B cell (primary cell): Measurements from ENCODE around the gene ADORA2B. TPM values are rescaled to one million over a fixed set of nuclear protein-coding genes. Genes with fewer than 3 reads are reported as not detected.

Source experiments
- ATAC-seq: fragments of 200-7000 bp; cut with Tn5 transposase; one replicate; pipeline ENCODE4 v1.10.0; 2021; ENCODE audit warnings: low read depth, mild to moderate bottlenecking, moderate number of reproducible peaks, moderate library complexity
- CTCF ChIA-PET: fragments of 350-600 bp; sonication (Branson Sonifier 250); formaldehyde crosslinking; loops from one replicate; lab custom pipeline; 2021; ENCODE audit warnings: antibody characterized with exemption, inconsistent platforms; lab: Charles Lee
- POLR2A ChIA-PET: fragments of 350-600 bp; sonication (Branson Sonifier 250); formaldehyde crosslinking; loops from one replicate; lab custom pipeline; 2021; ENCODE audit warnings: antibody characterized with exemption; lab: Charles Lee
- DNase-seq: peaks from one replicate; pipeline ENCODE4 v3.0.0; 2013
- H2AFZ ChIP-seq: 2 replicates; pipeline ENCODE4 v1.6.1; 2012; ENCODE audit warnings: mild to moderate bottlenecking, low read depth, low read length; ENCODE audit not compliant: insufficient read depth, poor library complexity, severe bottlenecking
- H3K27ac ChIP-seq, 2 donors: 1 replicate in 1 of 2; 2 replicates in 1 of 2; pipeline ENCODE4 v1.5.1; 2012 to 2013; ENCODE audit warnings: low read length in 2 of 2, mild to moderate bottlenecking in 2 of 2, moderate library complexity in 1 of 2
- H3K27me3 ChIP-seq, 4 experiments: fragments of 200-600 bp in 1 of 4; sonication (generic) in 1 of 4; replicated peaks in 1 of 4; 1 replicate in 2 of 4; 2 replicates in 2 of 4; pipeline versions ENCODE4 v1.6.1 to v1.7.0; 2013 to 2016; ENCODE audit warnings: low read length in 3 of 4, mild to moderate bottlenecking in 2 of 4, mixed read lengths in 1 of 4, moderate library complexity in 1 of 4; ENCODE audit not compliant: insufficient read depth in 4 of 4, control insufficient read depth in 3 of 4; ENCODE audit errors: control extremely low read depth in 1 of 4
- H3K36me3 ChIP-seq, 2 experiments: replicated peaks in 1 of 2; 1 replicate in 1 of 2; 2 replicates in 1 of 2; pipeline versions ENCODE4 v1.6.1 to v1.7.1; 2013; ENCODE audit warnings: low read length in 1 of 2; ENCODE audit not compliant: insufficient read depth in 2 of 2, control insufficient read depth in 1 of 2; ENCODE audit errors: control extremely low read depth in 1 of 2, extremely low read depth in 1 of 2
- H3K4me1 ChIP-seq, 2 donors: fragments of 200-600 bp in 1 of 2; sonication (generic) in 1 of 2; 1 replicate in 1 of 2; 2 replicates in 1 of 2; pipeline versions ENCODE4 v1.5.1 to v1.6.1; 2013 to 2017; ENCODE audit warnings: low read length in 2 of 2; ENCODE audit not compliant: control insufficient read depth in 2 of 2, insufficient read depth in 2 of 2
- H3K4me2 ChIP-seq: replicated peaks from 2 replicates; pipeline ENCODE3; 2012; ENCODE audit warnings: mild to moderate bottlenecking, low read depth, low read length; ENCODE audit not compliant: poor library complexity, severe bottlenecking
- H3K4me3 ChIP-seq, 5 experiments: fragments of 200-600 bp in 1 of 5; sonication (generic) in 1 of 5; 1 replicate in 3 of 5; 2 replicates in 2 of 5; pipeline versions ENCODE4 v1.5.1 to v1.7.0; 2011 to 2016; ENCODE audit warnings: low read length in 4 of 5, mild to moderate bottlenecking in 4 of 5, low read depth in 2 of 5, control low read depth in 1 of 5, moderate library complexity in 1 of 5; ENCODE audit not compliant: insufficient read depth in 1 of 5; ENCODE audit errors: control extremely low read depth in 1 of 5, extremely low read depth in 1 of 5
- H3K79me2 ChIP-seq: fragments of 200-600 bp; sonication (generic); one replicate; pipeline ENCODE4 v1.6.0; 2016; ENCODE audit warnings: low read length; ENCODE audit not compliant: control insufficient read depth, insufficient read depth
- H3K9ac ChIP-seq: fragments of 200-600 bp; sonication (generic); 2 replicates; pipeline ENCODE4 v1.6.1; 2017; ENCODE audit warnings: mild to moderate bottlenecking, low read length, moderate library complexity
- H3K9me3 ChIP-seq, 3 donors: one replicate each; pipeline versions ENCODE4 v1.6.1 to v1.7.1; 2013; ENCODE audit warnings: low read length in 2 of 3; ENCODE audit not compliant: control insufficient read depth in 2 of 3, insufficient read depth in 1 of 3; ENCODE audit errors: control extremely low read depth in 1 of 3
- H4K20me1 ChIP-seq: 2 replicates; pipeline ENCODE4 v1.6.0; 2012; ENCODE audit warnings: mild to moderate bottlenecking, low read length; ENCODE audit not compliant: insufficient read depth, control insufficient read depth, poor library complexity, severe bottlenecking
- H3K27ac Mint-ChIP-seq: one replicate; pipeline ENCODE4 v1.8.0; 2021; ENCODE audit warnings: mixed read lengths
- H3K27me3 Mint-ChIP-seq: one replicate; pipeline ENCODE4 v1.8.0; 2021; ENCODE audit warnings: mixed read lengths
- H3K4me1 Mint-ChIP-seq: one replicate; pipeline ENCODE4 v1.8.0; 2021; ENCODE audit warnings: mixed read lengths
- H3K4me3 Mint-ChIP-seq: one replicate; pipeline ENCODE4 v1.8.0; 2021; ENCODE audit warnings: mixed read lengths
- H3K9me3 Mint-ChIP-seq: one replicate; pipeline ENCODE4 v1.8.0; 2022; ENCODE audit warnings: mixed read lengths; ENCODE audit not compliant: insufficient read depth
- EZH2 ChIP-seq: IDR thresholded peaks from 2 replicates; pipeline ENCODE4 v1.6.1; 2012; ENCODE audit warnings: borderline replicate concordance, low read depth, mild to moderate bottlenecking, moderate library complexity, low read length; ENCODE audit not compliant: insufficient read depth, poor library complexity, severe bottlenecking
- WGBS: methylation state at CpG from one replicate; pipeline ENCODE4 v1.1.5; 2013; ENCODE audit warnings: missing lambda C conversion rate; ENCODE audit not compliant: insufficient coverage; 5-methylcytosine and 5-hydroxymethylcytosine counted together
- intact Hi-C: fragments of 100-400 bp; cut with micrococcal nuclease; formaldehyde crosslinking; loops from one replicate; pipeline ENCODE4 v1.10.0; 2022
- polyA plus RNA-seq: library from polyadenylated mRNA; depleted of rRNA; stranded (reverse); fragments of >200 nt; gene quantifications from 2 replicates; pipeline ENCODE4 v1.2.3, GENCODE V29; 2012
- total RNA-seq, 2 donors: library from RNA; stranded (reverse); fragments of 120-200 nt in 1 of 2; gene quantifications; 1 replicate in 1 of 2; 2 replicates in 1 of 2; pipeline versions ENCODE4 v1.2.3 to v1.2.4, GENCODE V29; 2013 to 2022
- TF ChIP-seq, protein P1 (sequence below): fragments of 200-600 bp; IDR thresholded peaks from one replicate; pipeline ENCODE4 v1.8.0; 2022; ENCODE audit warnings: antibody characterized with exemption, mild to moderate bottlenecking

Gene ADORA2B
- total and polyA plus RNA-seq, 2 donors (not counting 1 experiment from before 2014, with no cell fraction given), result not detected

DNA sequence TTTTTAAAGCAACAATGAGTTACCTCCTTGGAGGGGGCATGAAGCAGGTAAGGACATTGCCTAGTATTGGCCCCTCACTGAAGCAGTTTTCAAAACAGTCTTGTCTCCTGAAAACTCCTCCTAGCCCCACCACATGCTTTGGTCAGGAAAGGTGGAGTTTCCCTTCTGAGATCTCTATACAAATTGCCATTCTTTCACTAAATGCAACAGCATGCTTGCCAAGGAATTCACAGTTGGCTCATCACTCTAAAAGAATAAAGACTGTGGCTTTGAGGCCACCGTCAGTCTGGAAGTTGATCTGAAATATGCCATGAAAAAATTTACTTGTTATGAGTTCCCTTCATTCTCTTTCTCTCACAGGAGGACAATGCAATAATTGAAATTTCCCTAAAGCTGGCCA, 58.9 kb downstream of the ADORA2B start:
- Histone ChIP-seq H2AFZ (no peak overlapping the region), H3K79me2 (peaks cover 19% of the 10 kb centered on the region), H4K20me1 (peaks cover 20% of the 10 kb centered on the region), H3K27me3 (no peaks in the 10 kb centered on the region), H3K27ac (no peak overlapping the region), H3K9me3 (no peaks in the 10 kb centered on the region), H3K4me2 (no peak overlapping the region), H3K4me3 (no peak overlapping the region), H3K36me3 (peaks cover 35 to 61% of the 10 kb centered on the region in 2 experiments), H3K9ac (no peak overlapping the region), H3K4me1 (peaks cover 16 to 19% of the 10 kb centered on the region in 2 donors)
- WGBS, result no CpG with 5 or more reads among the region's 1 CpG
- Mint-ChIP-seq H3K4me3 (no peak overlapping the region), H3K4me1 (peaks cover 26% of the 10 kb centered on the region), H3K27ac (no peak overlapping the region), H3K9me3 (no peaks in the 10 kb centered on the region), H3K27me3 (no peaks in the 10 kb centered on the region)
- ChIA-PET POLR2A (no interaction called here), CTCF (no interaction called here)
- ATAC-seq (no peak), DNase-seq (no peak)
- TF ChIP-seq, protein P1, sequence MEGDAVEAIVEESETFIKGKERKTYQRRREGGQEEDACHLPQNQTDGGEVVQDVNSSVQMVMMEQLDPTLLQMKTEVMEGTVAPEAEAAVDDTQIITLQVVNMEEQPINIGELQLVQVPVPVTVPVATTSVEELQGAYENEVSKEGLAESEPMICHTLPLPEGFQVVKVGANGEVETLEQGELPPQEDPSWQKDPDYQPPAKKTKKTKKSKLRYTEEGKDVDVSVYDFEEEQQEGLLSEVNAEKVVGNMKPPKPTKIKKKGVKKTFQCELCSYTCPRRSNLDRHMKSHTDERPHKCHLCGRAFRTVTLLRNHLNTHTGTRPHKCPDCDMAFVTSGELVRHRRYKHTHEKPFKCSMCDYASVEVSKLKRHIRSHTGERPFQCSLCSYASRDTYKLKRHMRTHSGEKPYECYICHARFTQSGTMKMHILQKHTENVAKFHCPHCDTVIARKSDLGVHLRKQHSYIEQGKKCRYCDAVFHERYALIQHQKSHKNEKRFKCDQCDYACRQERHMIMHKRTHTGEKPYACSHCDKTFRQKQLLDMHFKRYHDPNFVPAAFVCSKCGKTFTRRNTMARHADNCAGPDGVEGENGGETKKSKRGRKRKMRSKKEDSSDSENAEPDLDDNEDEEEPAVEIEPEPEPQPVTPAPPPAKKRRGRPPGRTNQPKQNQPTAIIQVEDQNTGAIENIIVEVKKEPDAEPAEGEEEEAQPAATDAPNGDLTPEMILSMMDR, result no peak
- no peak for TF ChIP-seq EZH2
- intact Hi-C loops, result no loop called here

DNA sequence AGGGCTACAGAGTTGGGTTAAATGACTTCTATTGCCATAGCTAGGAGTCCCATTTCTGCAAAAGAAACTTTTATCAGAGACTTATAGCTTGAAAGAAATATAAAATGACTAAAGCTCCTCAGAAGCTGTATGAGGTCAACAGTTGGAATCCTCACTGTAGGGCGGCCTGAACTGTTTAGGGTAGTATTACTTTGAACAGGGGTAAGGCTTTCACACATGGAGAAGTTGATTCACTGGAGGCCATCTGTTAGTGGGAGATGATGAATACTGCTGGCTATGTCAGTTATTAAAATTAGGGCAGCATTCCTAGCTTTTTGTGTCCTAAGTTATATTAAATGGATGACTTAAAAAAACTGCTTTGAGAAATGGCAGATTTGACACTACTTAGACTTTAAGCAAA, 60.7 kb downstream of the ADORA2B start:
- ChIA-PET CTCF (no interaction called here), POLR2A (no interaction called here)
- DNase-seq (no peak), ATAC-seq (no peak)
- no peak overlapping the region for H3K4me3 Mint-ChIP-seq
- H3K27ac Mint-ChIP-seq, result no peak overlapping the region
- H4K20me1 ChIP-seq, result peaks cover 13% of the 10 kb centered on the region
- H3K27ac ChIP-seq, result no peak overlapping the region
- H3K36me3 ChIP-seq, result peaks cover 35 to 70% of the 10 kb centered on the region in 2 experiments
- peaks cover 10 to 11% of the 10 kb centered on the region in 2 donors for H3K4me1 ChIP-seq
- WGBS, result 88% methylated on average over 1 of the region's 1 CpG
- TF ChIP-seq, protein P1, result no peak
- no peak for TF ChIP-seq EZH2
- H3K9me3 Mint-ChIP-seq, result no peaks in the 10 kb centered on the region
- H3K79me2 ChIP-seq, result peaks cover 13% of the 10 kb centered on the region
- H3K9me3 ChIP-seq, result no peaks in the 10 kb centered on the region
- intact Hi-C loops, result no loop called here
- H3K9ac ChIP-seq, result no peak overlapping the region
- no peak overlapping the region for H2AFZ ChIP-seq
- H3K4me3 ChIP-seq, result no peak overlapping the region
- no peak overlapping the region for H3K4me2 ChIP-seq
- no peaks in the 10 kb centered on the region for H3K27me3 ChIP-seq
- H3K27me3 Mint-ChIP-seq, result no peaks in the 10 kb centered on the region
- peaks cover 15% of the 10 kb centered on the region for H3K4me1 Mint-ChIP-seq
